ENCODE measurements around the gene CPPED1.
A peak's percentile ranks its signal among the peaks of the same experiment; 100 is the strongest.

Gene CPPED1

DNA sequence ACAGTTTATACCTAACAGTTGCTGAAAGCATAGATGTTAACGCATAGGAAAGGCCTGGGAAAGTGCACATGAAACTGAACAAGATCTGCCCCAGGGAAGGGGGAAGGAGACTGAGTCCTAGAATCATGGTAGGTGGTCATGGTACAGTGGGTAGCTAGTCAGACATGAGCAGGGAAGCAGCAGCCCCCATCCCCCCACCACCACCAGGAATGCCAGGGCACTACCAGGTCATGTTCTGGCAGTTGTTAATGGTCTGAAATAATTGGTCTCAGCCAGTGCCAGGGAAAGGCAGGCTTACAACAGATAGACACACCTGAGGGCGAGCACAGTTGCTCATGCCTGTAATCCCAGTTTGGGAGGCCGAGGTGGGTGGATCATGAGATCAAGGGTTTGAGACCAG, 185.2 kb downstream of the CPPED1 start:
- no peak for DNase-seq (ENCODE audit: low read depth)
- TF ChIP-seq MYC (IDR thresholded peaks at IDR 0.05; ENCODE audit: low read depth, low read length) (no peak), POLR2A (IDR thresholded peaks at IDR 0.05; ENCODE audit: extremely low read depth, insufficient read length) (no peak)
- TF ChIP-seq, protein P1, sequence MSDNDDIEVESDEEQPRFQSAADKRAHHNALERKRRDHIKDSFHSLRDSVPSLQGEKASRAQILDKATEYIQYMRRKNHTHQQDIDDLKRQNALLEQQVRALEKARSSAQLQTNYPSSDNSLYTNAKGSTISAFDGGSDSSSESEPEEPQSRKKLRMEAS (IDR thresholded peaks at IDR 0.05; ENCODE audit: low read depth, low read length): no peak
- TF ChIP-seq, protein P2, sequence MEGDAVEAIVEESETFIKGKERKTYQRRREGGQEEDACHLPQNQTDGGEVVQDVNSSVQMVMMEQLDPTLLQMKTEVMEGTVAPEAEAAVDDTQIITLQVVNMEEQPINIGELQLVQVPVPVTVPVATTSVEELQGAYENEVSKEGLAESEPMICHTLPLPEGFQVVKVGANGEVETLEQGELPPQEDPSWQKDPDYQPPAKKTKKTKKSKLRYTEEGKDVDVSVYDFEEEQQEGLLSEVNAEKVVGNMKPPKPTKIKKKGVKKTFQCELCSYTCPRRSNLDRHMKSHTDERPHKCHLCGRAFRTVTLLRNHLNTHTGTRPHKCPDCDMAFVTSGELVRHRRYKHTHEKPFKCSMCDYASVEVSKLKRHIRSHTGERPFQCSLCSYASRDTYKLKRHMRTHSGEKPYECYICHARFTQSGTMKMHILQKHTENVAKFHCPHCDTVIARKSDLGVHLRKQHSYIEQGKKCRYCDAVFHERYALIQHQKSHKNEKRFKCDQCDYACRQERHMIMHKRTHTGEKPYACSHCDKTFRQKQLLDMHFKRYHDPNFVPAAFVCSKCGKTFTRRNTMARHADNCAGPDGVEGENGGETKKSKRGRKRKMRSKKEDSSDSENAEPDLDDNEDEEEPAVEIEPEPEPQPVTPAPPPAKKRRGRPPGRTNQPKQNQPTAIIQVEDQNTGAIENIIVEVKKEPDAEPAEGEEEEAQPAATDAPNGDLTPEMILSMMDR (IDR thresholded peaks at IDR 0.05; ENCODE audit: low read depth, low read length): no peak
- no peak overlapping the region for H3K4me3 ChIP-seq (ENCODE audit: low read depth, low read length)

DNA sequence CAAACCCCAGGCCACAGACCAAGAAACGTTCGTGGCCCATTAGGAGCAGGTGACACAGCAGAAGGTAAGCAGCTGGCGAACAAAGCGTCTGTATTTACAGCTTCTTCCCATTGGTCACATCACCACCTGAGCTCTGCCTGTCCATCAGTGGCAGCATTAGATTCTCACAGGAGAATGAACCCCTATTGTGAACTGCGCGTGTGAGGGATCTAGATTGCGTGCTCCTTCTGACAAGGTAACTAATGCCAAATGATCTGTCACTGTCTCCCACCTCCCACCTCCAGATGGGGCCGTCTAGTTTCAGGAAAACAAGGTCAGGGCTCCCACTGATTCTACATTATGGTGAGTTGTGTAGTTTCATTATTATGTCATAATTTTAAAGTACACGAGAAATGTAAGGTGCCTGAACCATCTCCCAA, 186.3 kb downstream of the CPPED1 start:
- H3K4me3 ChIP-seq (ENCODE audit: low read depth, low read length): no peak overlapping the region
- DNase-seq (ENCODE audit: low read depth): no peak
- TF ChIP-seq, protein P2 (IDR thresholded peaks at IDR 0.05; ENCODE audit: low read depth, low read length): no peak
- TF ChIP-seq, protein P1 (IDR thresholded peaks at IDR 0.05; ENCODE audit: low read depth, low read length): no peak
- TF ChIP-seq POLR2A (IDR thresholded peaks at IDR 0.05; ENCODE audit: extremely low read depth, insufficient read length) (no peak), MYC (IDR thresholded peaks at IDR 0.05; ENCODE audit: low read depth, low read length) (no peak)

DNA sequence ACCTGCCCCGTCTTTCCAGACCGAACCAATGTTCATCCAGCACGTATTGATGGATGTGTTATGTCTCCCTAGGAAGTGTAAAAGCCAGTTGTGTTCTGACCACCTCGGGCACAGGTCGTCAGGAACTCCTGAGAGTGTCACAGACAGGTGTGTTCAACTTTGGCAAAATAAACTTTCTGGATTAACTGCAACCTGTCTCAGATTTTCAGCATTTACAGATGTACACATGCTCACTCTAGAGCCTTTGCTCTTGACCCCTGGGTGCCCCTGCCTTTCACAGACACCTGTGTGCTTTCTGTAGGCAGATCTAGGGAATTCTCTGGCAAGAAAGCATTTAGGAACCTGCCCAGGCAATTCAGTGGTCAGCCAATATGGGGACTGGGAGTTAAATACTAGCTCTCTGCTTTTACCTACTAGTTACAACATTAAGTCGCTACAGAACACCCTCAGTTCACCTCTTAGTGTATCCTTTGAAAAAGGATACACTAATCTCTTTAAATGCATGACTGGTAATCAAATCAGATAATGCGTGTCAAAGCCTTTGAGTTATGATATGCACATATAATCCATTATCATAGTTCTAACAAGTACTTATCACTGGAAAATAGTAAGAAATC, 188.9 kb downstream of the CPPED1 start:
- DNase-seq (ENCODE audit: low read depth): no peak
- TF ChIP-seq, protein P2 (IDR thresholded peaks at IDR 0.05; ENCODE audit: low read depth, low read length): no peak
- TF ChIP-seq MYC (IDR thresholded peaks at IDR 0.05; ENCODE audit: low read depth, low read length) (no peak), POLR2A (IDR thresholded peaks at IDR 0.05; ENCODE audit: extremely low read depth, insufficient read length) (no peak)
- TF ChIP-seq, protein P1 (IDR thresholded peaks at IDR 0.05; ENCODE audit: low read depth, low read length): no peak
- no peak overlapping the region for H3K4me3 ChIP-seq (ENCODE audit: low read depth, low read length)

DNA sequence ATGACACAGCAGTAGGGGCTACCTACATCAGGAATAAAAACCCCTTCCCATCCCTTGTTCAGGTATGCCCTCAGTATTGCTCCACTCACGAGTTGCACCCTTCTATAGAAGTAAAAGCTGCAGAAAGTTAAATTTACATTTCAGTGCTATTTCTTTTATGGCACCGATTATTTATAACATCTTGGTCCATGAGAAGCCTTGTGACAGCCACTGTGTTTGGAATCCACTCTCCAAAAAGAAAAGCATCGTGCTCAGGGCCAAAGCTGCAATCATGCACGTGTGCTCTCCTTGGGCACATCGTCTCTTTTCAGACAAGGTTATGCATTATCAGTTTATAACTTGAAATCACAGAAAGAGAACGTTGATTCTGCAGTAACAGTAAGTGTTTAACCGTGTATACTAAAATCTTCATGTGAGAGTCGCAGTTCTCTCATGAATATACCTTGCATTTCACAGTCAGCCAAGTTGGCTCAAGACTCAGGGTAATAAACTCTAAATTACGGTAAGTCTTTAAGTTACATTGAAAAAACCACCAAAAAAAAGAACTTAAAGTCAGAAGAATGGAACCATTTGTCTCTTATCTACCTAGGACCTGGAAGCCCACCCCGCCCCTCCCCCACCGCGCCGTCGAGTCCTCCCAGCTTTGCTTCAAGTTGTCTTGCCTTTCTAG, 189.6 kb downstream of the CPPED1 start:
- no peak for DNase-seq (ENCODE audit: low read depth)
- TF ChIP-seq, protein P1 (IDR thresholded peaks at IDR 0.05; ENCODE audit: low read depth, low read length): no peak
- TF ChIP-seq, protein P2 (IDR thresholded peaks at IDR 0.05; ENCODE audit: low read depth, low read length): no peak
- TF ChIP-seq POLR2A (IDR thresholded peaks at IDR 0.05; ENCODE audit: extremely low read depth, insufficient read length) (no peak), MYC (IDR thresholded peaks at IDR 0.05; ENCODE audit: low read depth, low read length) (no peak)
- H3K4me3 ChIP-seq (ENCODE audit: low read depth, low read length): no peak overlapping the region

DNA sequence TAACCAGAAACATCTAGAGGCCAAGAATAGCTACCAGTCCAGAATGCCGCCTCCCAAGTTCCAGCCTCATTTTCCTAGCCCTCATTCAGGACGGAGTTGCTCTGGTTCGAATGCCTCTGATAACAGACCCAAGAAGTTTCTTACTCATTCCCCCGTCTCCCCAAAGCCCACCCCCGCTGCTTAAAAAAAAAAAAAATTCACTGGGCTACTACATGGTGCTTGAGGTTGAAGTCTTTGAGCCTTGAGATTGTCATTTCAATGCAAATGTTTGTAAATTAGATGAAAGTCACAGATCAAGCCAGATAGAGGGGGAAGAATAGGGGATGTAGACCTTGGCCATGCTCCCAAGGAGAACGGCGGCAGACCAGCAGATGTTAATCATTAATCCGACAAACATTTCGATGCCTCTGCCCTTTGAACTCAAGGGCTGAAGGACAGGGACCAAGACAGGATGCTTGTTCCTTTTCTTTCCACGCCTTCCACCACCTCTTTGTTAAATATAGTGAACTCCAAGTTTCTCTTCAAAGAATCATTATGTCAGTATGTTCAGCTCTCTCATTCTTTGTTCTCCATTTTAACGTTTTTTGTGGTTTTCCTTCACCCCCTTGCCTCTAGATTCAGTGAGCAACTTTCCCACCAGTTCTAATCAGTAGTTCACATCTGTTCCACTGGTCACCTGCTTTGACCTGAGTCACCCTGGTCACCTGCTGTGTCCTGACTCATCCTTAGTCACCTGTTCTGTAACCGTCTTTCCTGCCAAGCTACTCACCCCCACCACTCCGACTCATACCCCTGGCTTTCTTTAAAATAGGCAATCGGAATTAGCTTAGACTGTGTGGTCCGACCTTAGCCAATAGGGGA, 190.3 kb downstream of the CPPED1 start:
- no peak overlapping the region for H3K4me3 ChIP-seq (ENCODE audit: low read depth, low read length)
- TF ChIP-seq, protein P1 (IDR thresholded peaks at IDR 0.05; ENCODE audit: low read depth, low read length): no peak
- TF ChIP-seq MYC (IDR thresholded peaks at IDR 0.05; ENCODE audit: low read depth, low read length): no peak
- TF ChIP-seq, protein P2 (IDR thresholded peaks at IDR 0.05; ENCODE audit: low read depth, low read length): no peak
- TF ChIP-seq POLR2A (IDR thresholded peaks at IDR 0.05; ENCODE audit: extremely low read depth, insufficient read length): no peak
- DNase-seq (ENCODE audit: low read depth): peak; percentile 51
